CD14-positive monocyte (primary cell): ENCODE data around the gene CLDN6. TPM values are rescaled to one million over a fixed set of nuclear protein-coding genes. Genes with fewer than 3 reads are reported as not detected.

ENCODE experiments used
- DNase-seq, 3 donors: peaks; one replicate each; pipeline ENCODE4 v3.0.0-alpha.2; 2011 to 2022
- H2AFZ ChIP-seq: 2 replicates; pipeline ENCODE4 v1.6.0; 2012; ENCODE audit warnings: mild to moderate bottlenecking, low read depth, low read length, inconsistent platforms; ENCODE audit not compliant: insufficient read depth, poor library complexity, severe bottlenecking
- H3K27ac ChIP-seq, 2 donors: 1 replicate in 1 of 2; 2 replicates in 1 of 2; pipeline ENCODE4 v1.5.1; 2012 to 2013; ENCODE audit warnings: low read length in 2 of 2, control low read depth in 1 of 2, inconsistent platforms in 1 of 2, low read depth in 1 of 2, mild to moderate bottlenecking in 1 of 2
- H3K27me3 ChIP-seq, 2 donors: one replicate each; pipeline versions ENCODE4 v1.6.0 to v1.6.1; 2011 to 2013; ENCODE audit warnings: low read length in 2 of 2; ENCODE audit not compliant: control insufficient read depth in 2 of 2, insufficient read depth in 2 of 2
- H3K36me3 ChIP-seq, 2 donors: replicated peaks in 1 of 2; 1 replicate in 1 of 2; 2 replicates in 1 of 2; pipeline versions ENCODE4 v1.5.1 to v1.6.1; 2012 to 2013; ENCODE audit warnings: low read length in 2 of 2, control low read depth in 1 of 2, inconsistent platforms in 1 of 2, mild to moderate bottlenecking in 1 of 2; ENCODE audit not compliant: insufficient read depth in 2 of 2, control insufficient read depth in 1 of 2
- H3K4me1 ChIP-seq, 2 donors: 1 replicate in 1 of 2; 2 replicates in 1 of 2; pipeline versions ENCODE4 v1.5.1 to v1.6.1; 2012 to 2013; ENCODE audit warnings: low read length in 2 of 2, control low read depth in 1 of 2, inconsistent platforms in 1 of 2, mild to moderate bottlenecking in 1 of 2, moderate library complexity in 1 of 2; ENCODE audit not compliant: insufficient read depth in 2 of 2, control insufficient read depth in 1 of 2
- H3K4me2 ChIP-seq: replicated peaks from 2 replicates; pipeline ENCODE3; 2012; ENCODE audit warnings: low read length, moderate library complexity, mild to moderate bottlenecking; ENCODE audit not compliant: poor library complexity, severe bottlenecking; ENCODE audit errors: extremely low read depth
- H3K4me3 ChIP-seq, 3 experiments: fragments of 200-600 bp in 1 of 3; sonication (generic) in 1 of 3; replicated peaks in 1 of 3; 1 replicate in 2 of 3; 2 replicates in 1 of 3; pipeline ENCODE4 v1.5.1; 2011 to 2013; ENCODE audit warnings: low read length in 3 of 3, mild to moderate bottlenecking in 3 of 3, control low read depth in 2 of 3, low read depth in 2 of 3, inconsistent platforms in 1 of 3, moderate library complexity in 1 of 3
- H3K79me2 ChIP-seq: 2 replicates; pipeline ENCODE4 v1.6.0; 2012; ENCODE audit warnings: mild to moderate bottlenecking, control low read depth, inconsistent platforms, low read length, moderate library complexity; ENCODE audit not compliant: insufficient read depth
- H3K9ac ChIP-seq: 2 replicates; pipeline ENCODE4 v1.6.0; 2017; ENCODE audit warnings: low read length, mild to moderate bottlenecking; ENCODE audit not compliant: insufficient read depth, poor library complexity, severe bottlenecking
- H3K9me3 ChIP-seq, 2 donors: replicated peaks in 1 of 2; 1 replicate in 1 of 2; 2 replicates in 1 of 2; pipeline versions ENCODE4 v1.5.1 to v1.6.1; 2012 to 2013; ENCODE audit warnings: low read length in 2 of 2, control low read depth in 1 of 2; ENCODE audit not compliant: control insufficient read depth in 1 of 2, insufficient read depth in 1 of 2
- H4K20me1 ChIP-seq: 2 replicates; pipeline ENCODE4 v1.6.0; 2012; ENCODE audit warnings: mild to moderate bottlenecking, low read length, control low read depth, moderate library complexity; ENCODE audit not compliant: insufficient read depth
- H3K27ac Mint-ChIP-seq, 7 donors: one replicate each; pipeline ENCODE4 v1.8.0; 2020; ENCODE audit warnings: mild to moderate bottlenecking in 7 of 7, mixed read lengths in 7 of 7, moderate library complexity in 6 of 7, inconsistent platforms in 2 of 7
- H3K27me3 Mint-ChIP-seq, 3 donors: one replicate each; pipeline ENCODE4 v1.8.0; 2021 to 2022; ENCODE audit warnings: low read depth in 3 of 3, mild to moderate bottlenecking in 3 of 3, mixed read lengths in 3 of 3, moderate library complexity in 3 of 3, inconsistent platforms in 1 of 3
- H3K36me3 Mint-ChIP-seq, 2 donors: one replicate each; pipeline ENCODE4 v1.8.0; 2020; ENCODE audit warnings: mixed read lengths in 2 of 2, inconsistent platforms in 1 of 2, mild to moderate bottlenecking in 1 of 2
- H3K4me1 Mint-ChIP-seq: one replicate; pipeline ENCODE4 v1.8.0; 2020; ENCODE audit warnings: mild to moderate bottlenecking, mixed read lengths
- H3K4me3 Mint-ChIP-seq, 2 donors: one replicate each; pipeline ENCODE4 v1.8.0; 2020; ENCODE audit warnings: mild to moderate bottlenecking in 2 of 2, mixed read lengths in 2 of 2, moderate library complexity in 1 of 2
- H3K9me3 Mint-ChIP-seq, 7 donors: one replicate each; pipeline ENCODE4 v1.8.0; 2020 to 2022; ENCODE audit warnings: mixed read lengths in 7 of 7, mild to moderate bottlenecking in 6 of 7, moderate library complexity in 6 of 7, inconsistent platforms in 2 of 7
- WGBS: methylation state at CpG from one replicate; pipeline ENCODE4 v1.1.5; 2013; ENCODE audit warnings: missing lambda C conversion rate; ENCODE audit not compliant: insufficient coverage; 5-methylcytosine and 5-hydroxymethylcytosine counted together
- intact Hi-C, 2 donors: fragments of 100-400 bp; cut with micrococcal nuclease; formaldehyde crosslinking; loops; one replicate each; pipeline versions ENCODE4 v1.15.0 to v1.15.1; 2023
- polyA minus RNA-seq: library from RNA; depleted of rRNA, polyadenylated mRNA; stranded (reverse); fragments of >200 nt; gene quantifications from 2 replicates; pipeline ENCODE4 v1.2.3, GENCODE V29; 2012
- polyA plus RNA-seq, 3 donors: library from polyadenylated mRNA; depleted of rRNA in 1 of 3; unstranded in 2 of 3; stranded (reverse) in 1 of 3; fragments of 300-500 nt in 2 of 3; fragments of >200 nt in 1 of 3; fragmentation: Illumina TruSeq in 2 of 3; gene quantifications; 1 replicate in 2 of 3; 2 replicates in 1 of 3; pipeline ENCODE4 v1.2.3, GENCODE V29; 2012 to 2021
- total RNA-seq, 12 experiments: library from RNA in 1 of 12; stranded (reverse) in 1 of 12; fragments of 120-200 nt in 1 of 12; gene quantifications; one replicate each; pipeline ENCODE4 v1.2.4 and lab custom pipeline; 2013 to 2026; ENCODE audit warnings: mixed read lengths in 6 of 12, inconsistent platforms in 1 of 12
- TF ChIP-seq, protein P1 (sequence below): fragments of 200-600 bp; IDR thresholded peaks from one replicate; pipeline ENCODE4 v1.8.0; 2022; ENCODE audit warnings: antibody characterized with exemption, mild to moderate bottlenecking

Gene CLDN6
- not detected for total RNA-seq (2013)
- not detected for polyA plus RNA-seq
- polyA minus RNA-seq = not detected in 2 replicates
- 0 to 0.83 (median 0.27) reads per million in 11 experiments for total RNA-seq (lab: John Stamatoyannopoulos, UW)

GRCh38 chr16:3017794-3018506, at the start of gene CLDN6:
CLDN6 (minus strand) TSS chr16:3018183; CDS start chr16:3016021, 2,162 bp downstream.
- H3K4me3 Mint-ChIP-seq = peak within 1 kb of the TSS in 1 of 2 donors; percentile 71
- Histone ChIP-seq H2AFZ (no peak within 1 kb of the TSS), H3K4me2 (no peak within 1 kb of the TSS), H3K4me3 (no peak within 1 kb of the TSS), H3K9me3 (no peaks in the 10 kb centered on the region), H3K27me3 (peaks cover 0 to 37% of the 10 kb centered on the region in 2 donors), H3K4me1 (peaks cover 43 to 46% of the 10 kb centered on the region in 2 donors), H3K36me3 (no peaks in the 10 kb centered on the region), H3K79me2 (no peaks in the 10 kb centered on the region), H3K9ac (no peak within 1 kb of the TSS), H4K20me1 (peaks cover 26% of the 10 kb centered on the region), H3K27ac (no peak within 1 kb of the TSS)
- peaks cover 0 to 6% (median 0%) of the 10 kb centered on the region in 7 donors for H3K9me3 Mint-ChIP-seq
- H3K27me3 Mint-ChIP-seq = peaks cover 36 to 51% (median 38%) of the 10 kb centered on the region in 3 donors
- TF ChIP-seq, protein P1, sequence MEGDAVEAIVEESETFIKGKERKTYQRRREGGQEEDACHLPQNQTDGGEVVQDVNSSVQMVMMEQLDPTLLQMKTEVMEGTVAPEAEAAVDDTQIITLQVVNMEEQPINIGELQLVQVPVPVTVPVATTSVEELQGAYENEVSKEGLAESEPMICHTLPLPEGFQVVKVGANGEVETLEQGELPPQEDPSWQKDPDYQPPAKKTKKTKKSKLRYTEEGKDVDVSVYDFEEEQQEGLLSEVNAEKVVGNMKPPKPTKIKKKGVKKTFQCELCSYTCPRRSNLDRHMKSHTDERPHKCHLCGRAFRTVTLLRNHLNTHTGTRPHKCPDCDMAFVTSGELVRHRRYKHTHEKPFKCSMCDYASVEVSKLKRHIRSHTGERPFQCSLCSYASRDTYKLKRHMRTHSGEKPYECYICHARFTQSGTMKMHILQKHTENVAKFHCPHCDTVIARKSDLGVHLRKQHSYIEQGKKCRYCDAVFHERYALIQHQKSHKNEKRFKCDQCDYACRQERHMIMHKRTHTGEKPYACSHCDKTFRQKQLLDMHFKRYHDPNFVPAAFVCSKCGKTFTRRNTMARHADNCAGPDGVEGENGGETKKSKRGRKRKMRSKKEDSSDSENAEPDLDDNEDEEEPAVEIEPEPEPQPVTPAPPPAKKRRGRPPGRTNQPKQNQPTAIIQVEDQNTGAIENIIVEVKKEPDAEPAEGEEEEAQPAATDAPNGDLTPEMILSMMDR = peak; percentile 44
- WGBS = 4% methylated on average over 23 of the region's 52 CpGs
- no peak within 1 kb of the TSS for H3K27ac Mint-ChIP-seq
- DNase-seq = peak in 2 of 3 donors; percentile 23 to 31
- H3K36me3 Mint-ChIP-seq = no peaks in the 10 kb centered on the region
- intact Hi-C loops = no loop called here
- H3K4me1 Mint-ChIP-seq = peaks cover 35% of the 10 kb centered on the region

GRCh38 chr16:3066440-3066748, 48.4 kb upstream of the CLDN6 start:
- Histone ChIP-seq H3K4me2 (no peak overlapping the region), H3K27ac (no peak overlapping the region), H2AFZ (no peak overlapping the region), H3K36me3 (no peaks in the 10 kb centered on the region), H3K4me3 (no peak overlapping the region), H3K79me2 (no peaks in the 10 kb centered on the region), H3K4me1 (peaks cover 21 to 33% of the 10 kb centered on the region in 2 donors), H4K20me1 (no peaks in the 10 kb centered on the region), H3K9ac (no peak overlapping the region), H3K9me3 (no peaks in the 10 kb centered on the region), H3K27me3 (no peaks in the 10 kb centered on the region)
- 100% methylated on average over 4 of the region's 7 CpGs for WGBS
- H3K27ac Mint-ChIP-seq = no peak overlapping the region
- no peak for DNase-seq
- H3K36me3 Mint-ChIP-seq = no peaks in the 10 kb centered on the region
- H3K4me1 Mint-ChIP-seq = peaks cover 32% of the 10 kb centered on the region
- peaks cover 0 to 4% (median 0%) of the 10 kb centered on the region in 7 donors for H3K9me3 Mint-ChIP-seq
- H3K27me3 Mint-ChIP-seq = peaks cover 0 to 7% (median 3%) of the 10 kb centered on the region in 3 donors
- TF ChIP-seq, protein P1 = no peak
- intact Hi-C loops = no loop called here
- peak overlapping the region in 1 of 2 donors; percentile 54 for H3K4me3 Mint-ChIP-seq
